K562 (cell line): ENCODE results near the gene PRKAG1. TPM values are rescaled to one million over a fixed set of nuclear protein-coding genes. Genes with fewer than 3 reads are reported as not detected.

Experiments used
- ATAC-seq: fragments of 200-7000 bp; cut with Tn5 transposase; 3 replicates; pipeline ENCODE4 v1.9.1; 2020; ENCODE audit warnings: moderate library complexity
- BruUV-seq: library from RNA; stranded (reverse); fragments of 400-500 nt; replicated peaks from 2 replicates; lab custom pipeline; 2021; lab: Mats Ljungman, UMichigan
- CTCF ChIA-PET: fragments of 300-600 bp; formaldehyde crosslinking; extraction: SDS; loops from one replicate; lab custom pipeline; 2021; ENCODE audit warnings: low intra/inter-chr PET ratio; lab: Yijun Ruan, JAX
- POLR2A ChIA-PET: fragments of 300-600, 350-650 bp; sonication (Branson Sonifier 250); formaldehyde crosslinking; extraction: SDS; loops from one replicate; lab custom pipeline; 2021; ENCODE audit warnings: antibody characterized with exemption, inconsistent platforms; lab: Yijun Ruan, JAX
- DNase-seq, 4 experiments: peaks; one replicate each; pipeline versions ENCODE4 v3.0.0 to v3.0.0-alpha.2; 2011 to 2018; ENCODE audit warnings: low spot score in 3 of 4, mixed read lengths in 3 of 4; ENCODE audit errors: extremely low read depth in 1 of 4
- FAIRE-seq: peaks from 2 replicates; lab custom pipeline; 2011; peaks lifted over from hg19 to GRCh38; lab: Jason Lieb, UNC
- H2AFZ ChIP-seq: 2 replicates; pipeline ENCODE4 v1.6.0; 2011; ENCODE audit warnings: low read depth, low read length, control low read depth, inconsistent platforms
- H3K27ac ChIP-seq: fragments of 200-600 bp; 3 replicates; pipeline ENCODE4 v1.8.0; 2011; ENCODE audit warnings: low read depth, mild to moderate bottlenecking, control low read depth, inconsistent platforms, low read length, moderate library complexity, mixed read lengths; ENCODE audit errors: extremely low read depth
- H3K27me3 ChIP-seq, 2 experiments: fragments of 300-600 bp in 1 of 2; 2 replicates in 1 of 2; 3 replicates in 1 of 2; pipeline versions ENCODE4 v1.6.0 to v1.8.0; 2011; ENCODE audit warnings: inconsistent platforms in 2 of 2, low read length in 2 of 2, mild to moderate bottlenecking in 1 of 2, mixed read lengths in 1 of 2, moderate library complexity in 1 of 2; ENCODE audit not compliant: control insufficient read depth in 2 of 2, insufficient read depth in 2 of 2
- H3K36me3 ChIP-seq: fragments of 300-600 bp; 3 replicates; pipeline ENCODE4 v1.8.0; 2011; ENCODE audit warnings: mild to moderate bottlenecking, low read length, inconsistent platforms; ENCODE audit not compliant: control insufficient read depth, insufficient read depth
- H3K4me1 ChIP-seq, 2 experiments: fragments of 200-600 bp in 1 of 2; replicated peaks in 1 of 2; 2 replicates in 1 of 2; 3 replicates in 1 of 2; pipeline versions ENCODE4 v1.5.1 to v1.8.0; 2011; ENCODE audit warnings: inconsistent platforms in 2 of 2, low read length in 2 of 2, mild to moderate bottlenecking in 1 of 2, mixed read lengths in 1 of 2, moderate library complexity in 1 of 2; ENCODE audit not compliant: control insufficient read depth in 2 of 2, insufficient read depth in 2 of 2
- H3K4me2 ChIP-seq: 2 replicates; pipeline ENCODE4 v1.6.1; 2011; ENCODE audit warnings: low read length, control low read depth, inconsistent platforms, mixed read lengths; ENCODE audit not compliant: insufficient read depth
- H3K4me3 ChIP-seq: fragments of 200-600 bp; sonication (generic), shearing (Covaris generic); 2 replicates; pipeline ENCODE4 v1.5.1; 2016; ENCODE audit warnings: control low read depth, inconsistent platforms
- H3K79me2 ChIP-seq: fragments of 200-600 bp; 3 replicates; pipeline ENCODE4 v1.8.0; 2011; ENCODE audit warnings: low read length, inconsistent platforms; ENCODE audit not compliant: control insufficient read depth, insufficient read depth
- H3K9ac ChIP-seq, 2 experiments: 2 replicates each; pipeline versions ENCODE4 v1.6.0 to v1.6.1; 2011; ENCODE audit warnings: low read depth in 2 of 2, low read length in 2 of 2, control low read depth in 1 of 2, inconsistent platforms in 1 of 2, mild to moderate bottlenecking in 1 of 2, mixed read lengths in 1 of 2; ENCODE audit not compliant: insufficient read depth in 1 of 2
- H3K9me1 ChIP-seq: one replicate; pipeline ENCODE4 v1.6.0; 2011; ENCODE audit warnings: inconsistent platforms, mild to moderate bottlenecking, low read length, moderate library complexity; ENCODE audit not compliant: control insufficient read depth, insufficient read depth
- H3K9me3 ChIP-seq: replicated peaks from 2 replicates; pipeline ENCODE4 v1.5.1; 2011; ENCODE audit warnings: low read depth, low read length, inconsistent platforms; ENCODE audit not compliant: control insufficient read depth, insufficient read depth
- H4K20me1 ChIP-seq: replicated peaks from 2 replicates; pipeline ENCODE4 v1.6.1; 2011; ENCODE audit warnings: low read length, inconsistent platforms, mixed read lengths; ENCODE audit not compliant: control insufficient read depth, insufficient read depth
- BRCA1 ChIP-seq, 2 experiments: fragments of 450-650 bp in 1 of 2; sonication (generic) in 1 of 2; formaldehyde crosslinking in 1 of 2; IDR thresholded peaks; 2 replicates each; pipeline versions ENCODE4 v1.5.0 to v1.6.1; 2017 to 2020; ENCODE audit warnings: mild to moderate bottlenecking in 1 of 2, missing genetic modification reagents in 1 of 2
- CHCHD3 ChIP-seq: fragments of 250-450 bp; sonication (Bioruptor Pico); IDR thresholded peaks from 2 replicates; pipeline ENCODE4 v2.1.2; 2022; ENCODE audit warnings: mild to moderate bottlenecking
- HINFP ChIP-seq: fragments of 450-650 bp; conservative IDR thresholded peaks from 2 replicates; pipeline ENCODE4 v1.6.1; 2016; ENCODE audit warnings: missing genetic modification characterization, low read depth, mild to moderate bottlenecking, control low read depth, missing compliant biosample characterization
- IRF2 ChIP-seq: sonication (generic); formaldehyde crosslinking; IDR thresholded peaks from 2 replicates; pipeline ENCODE4 v1.8.1; 2022; ENCODE audit warnings: mild to moderate bottlenecking, missing genetic modification reagents
- LCOR ChIP-seq: sonication (generic); formaldehyde crosslinking; IDR thresholded peaks from 2 replicates; pipeline ENCODE4 v1.8.0; 2022; ENCODE audit warnings: mild to moderate bottlenecking, missing genetic modification reagents
- MBD2 ChIP-seq: sonication (generic); IDR thresholded peaks from 2 replicates; pipeline ENCODE4 v1.6.1; 2016; ENCODE audit warnings: low read depth, borderline replicate concordance
- PHF20 ChIP-seq: fragments of 450-650 bp; IDR thresholded peaks from 2 replicates; pipeline ENCODE4 v1.6.1; 2018; ENCODE audit not compliant: partially characterized antibody
- POLR2G ChIP-seq: fragments of 200-400 bp; formaldehyde crosslinking; IDR thresholded peaks from 2 replicates; pipeline ENCODE4 v1.6.1; 2017; ENCODE audit warnings: low read depth, mild to moderate bottlenecking, antibody characterized with exemption, low read length, moderate library complexity
- SRSF1 ChIP-seq: fragments of 200-400 bp; formaldehyde crosslinking; IDR thresholded peaks from 2 replicates; pipeline ENCODE4 v1.6.1; 2017; ENCODE audit warnings: mild to moderate bottlenecking, low read depth, low read length, moderate library complexity
- XRCC4 ChIP-seq: IDR thresholded peaks from one replicate; pipeline ENCODE4 v1.6.1; 2011; ENCODE audit not compliant: insufficient read depth, insufficient read length; ENCODE audit errors: extremely low read depth
- ZNF174 ChIP-seq: fragments of 250-450 bp; sonication (Bioruptor Pico); IDR thresholded peaks from 2 replicates; pipeline ENCODE4 v1.4.0; 2020; ENCODE audit warnings: mild to moderate bottlenecking
- ZNF3 ChIP-seq: fragments of 250-450 bp; sonication (Bioruptor Pico); IDR thresholded peaks from 2 replicates; pipeline ENCODE4 v1.5.0; 2021; ENCODE audit warnings: mild to moderate bottlenecking, moderate library complexity
- WGBS: fragments of 100-300 bp; shearing (Covaris generic); methylation state at CpG from one replicate; pipeline ENCODE4 v1.1.6; 2016; ENCODE audit warnings: low coverage, mixed read lengths; ENCODE audit not compliant: insufficient coverage; ENCODE audit errors: missing lambda C conversion rate; 5-methylcytosine and 5-hydroxymethylcytosine counted together
- in situ Hi-C: fragments of 300-500 bp; cut with MboI; formaldehyde crosslinking; loops from 4 replicates; pipeline ENCODE4 v1.15.0; 2018; ENCODE audit warnings: inconsistent platforms, mixed read lengths
- intact Hi-C: fragments of 100-400 bp; cut with micrococcal nuclease; formaldehyde crosslinking; loops from 2 replicates; pipeline ENCODE4 v1.14.2; 2022
- polyA plus RNA-seq, 8 experiments: library from polyadenylated mRNA; depleted of rRNA in 4 of 8; stranded (reverse) in 5 of 8; unstranded in 3 of 8; fragments of >200 nt; fragmentation: Nextera tagmentation in 2 of 8; fragmentation: Illumina TruSeq in 1 of 8; extraction: Ambion mirVana in 2 of 8; extraction: Trizol in 1 of 8; gene quantifications; 2 replicates each; pipeline versions ENCODE4 v1.2.1 to v1.2.3, GENCODE V29; 2011 to 2014; ENCODE audit warnings: inconsistent platforms in 1 of 8, missing spikeins in 1 of 8
- total RNA-seq, 7 experiments: library from RNA; depleted of rRNA in 6 of 7; stranded (reverse); fragments of >200 nt in 6 of 7; fragmentation: Illumina TruSeq in 2 of 7; extraction: Trizol in 2 of 7; gene quantifications; 2 replicates each; pipeline versions ENCODE4 v1.2.1 to v1.2.3, GENCODE V29; 2011 to 2021; ENCODE audit warnings: low replicate concordance in 1 of 7

PRKAG1 gene
- total and polyA plus RNA-seq, 9 of the 15 experiments (the other 6 are each of a cell fraction or from before 2014, with no cell fraction given) = 51.1 to 126 (median 79.1) TPM

- FAIRE-seq (no peak), ATAC-seq (no peak; the same call in 2 of the 3 replicates), DNase-seq (no peak)
- no TSS peak for BruUV-seq
- Histone ChIP-seq H3K9me1 (no peaks in the 10 kb centered on the region), H2AFZ (no peak overlapping the region), H3K36me3 (peaks cover 99% of the 10 kb centered on the region), H3K4me3 (no peak overlapping the region), H3K4me2 (no peak overlapping the region), H3K4me1 (0 out of 5 replicates have a peak, but pooled peaks cover 0 to 4% of the 10 kb centered on the region in 2 experiments), H3K27me3 (no peaks in the 10 kb centered on the region), H4K20me1 (peaks cover 8% of the 10 kb centered on the region), H3K27ac (no peak overlapping the region), H3K9ac (no peak overlapping the region), H3K79me2 (peaks cover 16% of the 10 kb centered on the region), H3K9me3 (no peaks in the 10 kb centered on the region)
- ChIA-PET CTCF (no interaction called here), POLR2A (interaction anchor here (1.0 to 4.1 kb wide), 4 partner anchors 7 to 20 kb away, joined by 3 to 21 read pairs (median 4); no protein-coding TSS in a partner anchor)
- intact Hi-C loops = no loop called here
- in situ Hi-C loops = no loop called here
- WGBS = 74% methylated on average over 16 of the region's 20 CpGs
- TF ChIP-seq POLR2G (peak; percentile 22; the same call in 1 of the 2 replicates), IRF2 (CRISPR knock-in tag) (no peak), SRSF1 (no peak), ZNF174 (CRISPR knock-in tag) (no peak), XRCC4 (no peak), BRCA1 (IDR thresholded peaks at IDR 0.05) (no peak), BRCA1 (CRISPR knock-in tag; IDR thresholded peaks at IDR 0.05) (no peak), PHF20 (no peak), ZNF3 (no peak), CHCHD3 (CRISPR knock-in tag) (no peak), HINFP (tag) (no peak), MBD2 (no peak), LCOR (CRISPR knock-in tag) (no peak)
These were observed 31.1 kb upstream of the PRKAG1 start for GRCh38 chr12:49049566-49050224.
